Lower leg skin (tissue), 4 donors: ENCODE data around the gene WDR27. TPM values are rescaled to one million over a fixed set of nuclear protein-coding genes. Genes with fewer than 3 reads are reported as not detected.

ENCODE experiments used
- DNase-seq, 2 donors: peaks; one replicate each; pipeline ENCODE4 v3.0.0-alpha.2; 2019; ENCODE audit warnings: low spot score in 2 of 2
- H3K4me3 ChIP-seq: fragments of 200-600 bp; sonication (generic); 2 replicates; pipeline ENCODE4 v1.5.1; 2017; ENCODE audit warnings: mild to moderate bottlenecking, low read depth; ENCODE audit not compliant: poor library complexity, severe bottlenecking
- POLR2A ChIP-seq, 2 donors: fragments of 450-650 bp; IDR thresholded peaks; one replicate each; pipeline ENCODE4 v1.6.1; 2016 to 2017; ENCODE audit warnings: antibody characterized with exemption in 2 of 2, mild to moderate bottlenecking in 1 of 2, moderate library complexity in 1 of 2
- WGBS, 2 donors: methylation state at CpG; one replicate each; pipeline ENCODE4 v1.1.5; 2018; 5-methylcytosine and 5-hydroxymethylcytosine counted together
- intact Hi-C: fragments of 100-400 bp; cut with DNase I; formaldehyde crosslinking; loops from one replicate; pipeline ENCODE4 v1.15.0; 2023; ENCODE audit warnings: low total_unique reads
- total RNA-seq, 4 donors: library from RNA; depleted of rRNA; stranded (reverse); fragments of >200 nt; gene quantifications; one replicate each; pipeline ENCODE4 v1.1.0, GENCODE V29; 2016
- TF ChIP-seq, protein P1 (sequence below), 3 donors: fragments of 450-650 bp; IDR thresholded peaks; one replicate each; pipeline ENCODE4 v1.5.1; 2016; ENCODE audit warnings: antibody characterized with exemption in 3 of 3, mild to moderate bottlenecking in 3 of 3, moderate library complexity in 2 of 3

Gene WDR27
- total RNA-seq, 4 donors from 2014 or later: 15.7 to 40.0 (median 19.5) TPM

DNA sequence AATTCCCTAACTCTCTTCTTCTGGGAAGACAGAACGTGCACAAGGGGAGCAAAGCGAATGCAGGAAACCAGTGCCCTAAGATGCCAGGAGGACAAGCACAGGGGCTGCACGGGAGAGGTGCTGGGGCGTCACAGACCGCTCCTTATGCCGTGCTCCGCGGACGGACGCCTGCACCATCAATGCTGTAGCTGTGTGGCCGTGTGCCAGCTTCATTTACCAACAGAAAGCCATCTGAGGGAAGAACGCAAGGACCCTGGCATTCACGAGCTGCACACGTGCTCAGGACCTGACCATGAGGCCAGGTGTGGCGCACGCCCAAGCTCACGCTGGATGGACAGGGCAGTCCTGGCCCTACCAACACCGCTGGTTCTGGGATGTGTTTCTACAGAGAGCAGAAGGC lies 35.4 kb downstream of the WDR27 start:
- WGBS, 2 donors: 96% methylated on average over 18 of the region's 18 CpGs
- TF ChIP-seq POLR2A (IDR thresholded peaks at IDR 0.05): no peak
- TF ChIP-seq, protein P1, sequence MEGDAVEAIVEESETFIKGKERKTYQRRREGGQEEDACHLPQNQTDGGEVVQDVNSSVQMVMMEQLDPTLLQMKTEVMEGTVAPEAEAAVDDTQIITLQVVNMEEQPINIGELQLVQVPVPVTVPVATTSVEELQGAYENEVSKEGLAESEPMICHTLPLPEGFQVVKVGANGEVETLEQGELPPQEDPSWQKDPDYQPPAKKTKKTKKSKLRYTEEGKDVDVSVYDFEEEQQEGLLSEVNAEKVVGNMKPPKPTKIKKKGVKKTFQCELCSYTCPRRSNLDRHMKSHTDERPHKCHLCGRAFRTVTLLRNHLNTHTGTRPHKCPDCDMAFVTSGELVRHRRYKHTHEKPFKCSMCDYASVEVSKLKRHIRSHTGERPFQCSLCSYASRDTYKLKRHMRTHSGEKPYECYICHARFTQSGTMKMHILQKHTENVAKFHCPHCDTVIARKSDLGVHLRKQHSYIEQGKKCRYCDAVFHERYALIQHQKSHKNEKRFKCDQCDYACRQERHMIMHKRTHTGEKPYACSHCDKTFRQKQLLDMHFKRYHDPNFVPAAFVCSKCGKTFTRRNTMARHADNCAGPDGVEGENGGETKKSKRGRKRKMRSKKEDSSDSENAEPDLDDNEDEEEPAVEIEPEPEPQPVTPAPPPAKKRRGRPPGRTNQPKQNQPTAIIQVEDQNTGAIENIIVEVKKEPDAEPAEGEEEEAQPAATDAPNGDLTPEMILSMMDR (IDR thresholded peaks at IDR 0.05): no peak
- no peak for DNase-seq
- intact Hi-C loops: no loop called here
- H3K4me3 ChIP-seq: no peak overlapping the region

DNA sequence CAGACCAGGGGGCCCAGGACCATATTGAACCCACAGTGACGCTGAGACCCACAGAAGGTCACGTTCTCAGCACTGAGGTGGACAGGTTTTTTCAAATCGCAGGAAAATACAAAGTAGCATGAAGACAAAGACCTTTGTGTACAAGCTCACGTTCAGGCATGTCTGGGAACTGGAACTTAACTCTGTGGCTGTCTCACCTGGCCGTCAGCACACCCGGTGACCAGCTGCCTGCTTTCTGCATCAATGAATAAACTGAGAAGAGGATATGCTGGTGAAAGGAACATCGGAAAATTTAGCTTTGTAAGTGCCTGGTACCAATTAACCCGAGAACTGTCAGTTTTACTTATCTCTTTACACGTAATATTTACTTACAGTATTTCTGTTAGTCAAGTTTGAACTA lies 36.5 kb downstream of the WDR27 start:
- 78 to 81% methylated on average over 9 of the region's 9 CpGs for WGBS, 2 donors
- intact Hi-C loops: no loop called here
- TF ChIP-seq, protein P1 (IDR thresholded peaks at IDR 0.05): no peak
- TF ChIP-seq POLR2A (IDR thresholded peaks at IDR 0.05): no peak
- peak in 1 of 2 donors; percentile 80 for DNase-seq
- H3K4me3 ChIP-seq: no peak overlapping the region

DNA sequence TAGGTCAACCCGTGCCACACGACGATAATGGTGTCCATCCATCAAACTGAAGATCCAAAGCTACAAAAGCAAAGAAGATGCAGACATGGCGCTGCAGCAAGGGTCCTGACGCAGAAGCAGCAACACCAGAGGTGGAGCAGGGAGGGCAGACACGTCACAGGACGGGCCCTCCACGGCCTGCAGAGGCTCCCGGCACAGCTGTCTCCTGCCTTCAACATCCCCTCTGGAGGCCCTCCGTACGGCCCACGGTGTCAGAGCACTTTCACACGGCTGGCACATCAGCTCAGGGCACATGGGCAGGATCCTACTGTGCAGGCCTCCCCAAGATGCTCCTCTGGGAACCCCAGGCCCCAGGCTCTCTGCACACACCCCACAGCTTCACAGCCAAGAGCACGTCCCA lies 37.6 kb downstream of the WDR27 start:
- 93 to 94% methylated on average over 14 of the region's 14 CpGs for WGBS, 2 donors
- intact Hi-C loops: no loop called here
- peak in 1 of 2 donors; percentile 73 for DNase-seq
- no peak for TF ChIP-seq POLR2A (IDR thresholded peaks at IDR 0.05)
- TF ChIP-seq, protein P1 (IDR thresholded peaks at IDR 0.05): no peak
- H3K4me3 ChIP-seq: no peak overlapping the region

DNA sequence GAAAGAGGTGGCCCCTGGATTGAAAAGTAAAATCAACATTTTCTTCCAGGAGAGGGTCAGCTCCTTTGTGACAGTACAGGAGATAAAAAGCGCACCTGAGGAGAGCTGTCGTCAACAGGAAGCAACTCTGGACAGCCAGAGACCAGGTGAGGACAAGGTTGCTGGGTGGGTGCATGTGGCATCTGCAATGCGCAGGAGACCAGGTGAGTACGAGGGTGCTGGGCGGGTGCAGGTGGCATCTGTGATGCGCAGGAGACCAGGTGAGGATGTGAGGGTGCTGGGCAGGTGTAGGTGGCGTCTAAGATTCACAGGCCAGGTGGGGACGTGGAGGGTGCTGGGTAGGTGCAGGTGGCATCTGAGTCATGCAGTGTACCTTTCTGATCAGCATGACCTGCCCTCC lies 38.4 kb downstream of the WDR27 start:
- 83 to 94% methylated on average over 8 of the region's 8 CpGs for WGBS, 2 donors
- no peak overlapping the region for H3K4me3 ChIP-seq
- no peak for DNase-seq
- intact Hi-C loops: no loop called here
- TF ChIP-seq POLR2A (IDR thresholded peaks at IDR 0.05): no peak
- TF ChIP-seq, protein P1 (IDR thresholded peaks at IDR 0.05): no peak

DNA sequence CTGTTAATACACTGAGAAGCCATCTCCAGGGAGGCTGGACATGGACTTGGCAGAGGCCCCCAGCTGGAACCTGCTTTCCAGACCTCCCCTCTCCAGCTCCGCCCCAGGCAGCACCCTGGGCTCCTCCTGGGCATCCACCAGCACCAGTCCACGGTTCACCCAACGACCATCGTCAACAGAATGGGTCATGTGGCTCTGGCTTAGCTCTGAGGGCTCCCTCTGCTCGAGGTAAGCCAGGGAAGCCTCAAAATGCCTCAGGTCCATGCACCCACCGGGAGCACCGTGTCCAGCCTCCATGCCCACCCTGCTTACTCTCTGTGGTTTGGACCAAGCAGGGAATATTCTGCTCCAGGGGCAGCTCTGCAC lies 40.5 kb downstream of the WDR27 start:
- intact Hi-C loops: no loop called here
- TF ChIP-seq, protein P1 (IDR thresholded peaks at IDR 0.05): no peak
- 95 to 97% methylated on average over 7 of the region's 7 CpGs for WGBS, 2 donors
- H3K4me3 ChIP-seq: no peak overlapping the region
- DNase-seq: no peak

DNA sequence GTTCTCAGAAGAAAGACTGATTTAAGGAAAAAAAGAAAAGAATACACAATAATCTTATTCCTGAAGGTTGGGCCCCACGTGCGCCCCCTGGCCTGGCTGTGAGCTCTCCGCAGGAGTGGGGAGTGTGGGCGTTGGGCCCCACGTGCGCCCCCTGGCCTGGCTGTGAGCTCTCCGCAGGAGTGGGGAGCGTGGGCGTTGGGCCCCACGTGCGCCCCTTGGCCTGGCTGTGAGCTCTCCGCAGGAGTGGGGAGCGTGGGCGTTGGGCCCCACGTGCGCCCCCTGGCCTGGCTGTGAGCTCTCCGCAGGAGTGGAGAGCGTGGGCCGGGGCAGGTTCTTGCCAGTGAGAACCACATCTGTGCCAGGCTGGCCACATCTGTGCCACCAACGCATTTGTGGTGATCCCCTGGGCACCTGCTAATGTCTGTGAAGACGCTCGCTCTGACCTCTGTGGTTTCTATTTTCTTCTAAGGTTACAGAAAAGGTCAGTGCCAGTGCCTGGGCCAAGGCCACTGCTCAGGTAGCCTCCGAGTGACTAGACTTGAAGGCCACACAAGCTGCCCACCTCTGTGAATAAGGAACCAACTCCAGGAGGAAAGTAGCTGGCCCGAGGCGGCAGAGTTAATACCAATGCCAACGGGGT lies 41.0 kb downstream of the WDR27 start:
- no peak for DNase-seq
- no peak overlapping the region for H3K4me3 ChIP-seq
- TF ChIP-seq, protein P1 (IDR thresholded peaks at IDR 0.05): no peak
- no peak for TF ChIP-seq POLR2A (IDR thresholded peaks at IDR 0.05)
- WGBS, 2 donors: 89 to 93% methylated on average over 11 to 18 of the region's 26 CpGs
- intact Hi-C loops: no loop called here
